ENCODE data around the gene MBD5.

DNA sequence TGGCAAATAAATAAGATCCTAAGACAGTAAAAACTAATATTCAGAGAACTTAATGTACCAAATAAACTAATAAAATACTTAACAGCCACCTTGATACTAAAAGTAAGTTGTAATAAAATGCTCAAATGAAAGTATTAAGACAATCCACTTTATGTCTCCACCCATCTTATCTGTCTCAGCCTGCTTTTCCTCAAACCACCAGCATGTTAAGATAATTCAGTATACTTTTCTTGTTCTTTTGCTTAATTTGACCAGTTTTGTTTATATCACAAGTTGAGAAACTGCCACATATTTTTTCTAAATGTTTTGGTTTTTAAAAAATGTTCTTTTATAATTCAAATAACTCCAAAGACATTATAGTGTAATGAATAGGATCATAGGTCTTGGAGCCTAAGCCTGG, 142.0 kb downstream of the MBD5 start:
- TF ChIP-seq, protein P1, sequence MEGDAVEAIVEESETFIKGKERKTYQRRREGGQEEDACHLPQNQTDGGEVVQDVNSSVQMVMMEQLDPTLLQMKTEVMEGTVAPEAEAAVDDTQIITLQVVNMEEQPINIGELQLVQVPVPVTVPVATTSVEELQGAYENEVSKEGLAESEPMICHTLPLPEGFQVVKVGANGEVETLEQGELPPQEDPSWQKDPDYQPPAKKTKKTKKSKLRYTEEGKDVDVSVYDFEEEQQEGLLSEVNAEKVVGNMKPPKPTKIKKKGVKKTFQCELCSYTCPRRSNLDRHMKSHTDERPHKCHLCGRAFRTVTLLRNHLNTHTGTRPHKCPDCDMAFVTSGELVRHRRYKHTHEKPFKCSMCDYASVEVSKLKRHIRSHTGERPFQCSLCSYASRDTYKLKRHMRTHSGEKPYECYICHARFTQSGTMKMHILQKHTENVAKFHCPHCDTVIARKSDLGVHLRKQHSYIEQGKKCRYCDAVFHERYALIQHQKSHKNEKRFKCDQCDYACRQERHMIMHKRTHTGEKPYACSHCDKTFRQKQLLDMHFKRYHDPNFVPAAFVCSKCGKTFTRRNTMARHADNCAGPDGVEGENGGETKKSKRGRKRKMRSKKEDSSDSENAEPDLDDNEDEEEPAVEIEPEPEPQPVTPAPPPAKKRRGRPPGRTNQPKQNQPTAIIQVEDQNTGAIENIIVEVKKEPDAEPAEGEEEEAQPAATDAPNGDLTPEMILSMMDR (IDR thresholded peaks at IDR 0.05): no peak
- TF ChIP-seq EP300 (IDR thresholded peaks at IDR 0.05) (no peak), POLR2A (IDR thresholded peaks at IDR 0.05) (no peak)
